IPS-15b (cell line): Measurements from ENCODE around the gene MICU1.
"Not testable (repeated sequence)": the region's sequence is repeated elsewhere in the genome, so short reads cannot be mapped to it uniquely, and the experiment has no call there.

Experiments used
- H3K27me3 ChIP-seq: one replicate; pipeline ENCODE4 v1.6.1; 2013; ENCODE audit warnings: low read length; ENCODE audit not compliant: control insufficient read depth, insufficient read depth
- H3K36me3 ChIP-seq: one replicate; pipeline ENCODE4 v1.6.1; 2013; ENCODE audit warnings: low read length; ENCODE audit not compliant: control insufficient read depth, insufficient read depth
- H3K4me1 ChIP-seq: one replicate; pipeline ENCODE4 v1.6.1; 2013; ENCODE audit warnings: mild to moderate bottlenecking, low read length; ENCODE audit not compliant: control insufficient read depth, insufficient read depth
- H3K4me3 ChIP-seq: one replicate; pipeline ENCODE4 v1.5.1; 2013; ENCODE audit warnings: low read depth, low read length
- H3K9ac ChIP-seq: one replicate; pipeline ENCODE4 v1.6.1; 2013; ENCODE audit warnings: low read depth, mild to moderate bottlenecking, low read length
- H3K9me3 ChIP-seq: one replicate; pipeline ENCODE4 v1.6.1; 2013; ENCODE audit warnings: mild to moderate bottlenecking, low read length; ENCODE audit not compliant: control insufficient read depth, insufficient read depth

The MICU1 gene

GRCh38 chr10:72545546-72545945 is 80.3 kb downstream of the MICU1 start:
- Histone ChIP-seq H3K4me1 (peaks cover 9% of the 10 kb centered on the region), H3K27me3 (no peaks in the 10 kb centered on the region), H3K36me3 (peaks cover 8% of the 10 kb centered on the region), H3K9ac (no peak overlapping the region), H3K9me3 (peaks cover 3% of the 10 kb centered on the region), H3K4me3 (no peak overlapping the region)

- not testable (repeated sequence) for H3K9ac ChIP-seq, H3K9me3 ChIP-seq, H3K27me3 ChIP-seq, H3K4me3 ChIP-seq, H3K36me3 ChIP-seq, H3K4me1 ChIP-seq
Observed at GRCh38 chr10:72543855-72544254, 82.0 kb downstream of the MICU1 start.

GRCh38 chr10:72542396-72542815 is 83.5 kb downstream of the MICU1 start:
- Histone ChIP-seq H3K9ac (no peak overlapping the region), H3K4me1 (peaks cover 11% of the 10 kb centered on the region), H3K4me3 (no peak overlapping the region), H3K27me3 (no peaks in the 10 kb centered on the region), H3K9me3 (peaks cover 3% of the 10 kb centered on the region), H3K36me3 (no peaks in the 10 kb centered on the region)

GRCh38 chr10:72541337-72541736 is 84.5 kb downstream of the MICU1 start:
- Histone ChIP-seq H3K9ac (no peak overlapping the region), H3K4me3 (no peak overlapping the region), H3K36me3 (no peaks in the 10 kb centered on the region), H3K27me3 (no peaks in the 10 kb centered on the region), H3K4me1 (peaks cover 11% of the 10 kb centered on the region), H3K9me3 (peaks cover 3% of the 10 kb centered on the region)

GRCh38 chr10:72540193-72540807 is 85.6 kb downstream of the MICU1 start:
- H3K27me3 ChIP-seq: no peaks in the 10 kb centered on the region
- H3K9ac ChIP-seq: no peak overlapping the region
- peaks cover 3% of the 10 kb centered on the region for H3K9me3 ChIP-seq
- peaks cover 5% of the 10 kb centered on the region for H3K4me1 ChIP-seq
- H3K4me3 ChIP-seq: no peak overlapping the region
- H3K36me3 ChIP-seq: no peaks in the 10 kb centered on the region

GRCh38 chr10:72539137-72539536 is 86.7 kb downstream of the MICU1 start:
- Histone ChIP-seq H3K36me3 (no peaks in the 10 kb centered on the region), H3K27me3 (no peaks in the 10 kb centered on the region), H3K9ac (no peak overlapping the region), H3K4me1 (peaks cover 5% of the 10 kb centered on the region), H3K9me3 (peaks cover 3% of the 10 kb centered on the region), H3K4me3 (no peak overlapping the region)

- no peaks in the 10 kb centered on the region for H3K9me3 ChIP-seq
- H3K27me3 ChIP-seq: no peaks in the 10 kb centered on the region
- H3K36me3 ChIP-seq: no peaks in the 10 kb centered on the region
- H3K9ac ChIP-seq: no peak overlapping the region
- no peaks in the 10 kb centered on the region for H3K4me1 ChIP-seq
- H3K4me3 ChIP-seq: no peak overlapping the region
Observed at GRCh38 chr10:72525689-72526088, 100.2 kb downstream of the MICU1 start.

GRCh38 chr10:72525277-72525676 is 100.6 kb downstream of the MICU1 start:
- no peaks in the 10 kb centered on the region for H3K4me1 ChIP-seq
- no peaks in the 10 kb centered on the region for H3K9me3 ChIP-seq
- no peak overlapping the region for H3K9ac ChIP-seq
- no peaks in the 10 kb centered on the region for H3K27me3 ChIP-seq
- H3K36me3 ChIP-seq: no peaks in the 10 kb centered on the region
- H3K4me3 ChIP-seq: no peak overlapping the region

GRCh38 chr10:72524489-72524888 is 101.4 kb downstream of the MICU1 start:
- Histone ChIP-seq H3K9me3 (no peaks in the 10 kb centered on the region), H3K27me3 (no peaks in the 10 kb centered on the region), H3K9ac (no peak overlapping the region), H3K4me3 (no peak overlapping the region), H3K4me1 (no peaks in the 10 kb centered on the region), H3K36me3 (no peaks in the 10 kb centered on the region)

- no peaks in the 10 kb centered on the region for H3K4me1 ChIP-seq
- H3K36me3 ChIP-seq: no peaks in the 10 kb centered on the region
- H3K9ac ChIP-seq: no peak overlapping the region
- no peak overlapping the region for H3K4me3 ChIP-seq
- H3K27me3 ChIP-seq: no peaks in the 10 kb centered on the region
- no peaks in the 10 kb centered on the region for H3K9me3 ChIP-seq
Observed at GRCh38 chr10:72523932-72524396, 101.9 kb downstream of the MICU1 start.

GRCh38 chr10:72523062-72523461 is 102.8 kb downstream of the MICU1 start:
- H3K4me3 ChIP-seq: no peak overlapping the region

GRCh38 chr10:72517244-72517643 is 108.6 kb downstream of the MICU1 start:
- H3K36me3 ChIP-seq: no peaks in the 10 kb centered on the region
- no peak overlapping the region for H3K4me3 ChIP-seq
- no peak overlapping the region for H3K9ac ChIP-seq

More at GRCh38 chr10:72523062-72523461, 102.8 kb downstream of the MICU1 start:
- Histone ChIP-seq H3K4me1 (no peaks in the 10 kb centered on the region), H3K9me3 (no peaks in the 10 kb centered on the region), H3K36me3 (no peaks in the 10 kb centered on the region), H3K9ac (no peak overlapping the region), H3K27me3 (no peaks in the 10 kb centered on the region)

More at GRCh38 chr10:72517244-72517643, 108.6 kb downstream of the MICU1 start:
- no peaks in the 10 kb centered on the region for H3K9me3 ChIP-seq
- H3K4me1 ChIP-seq: no peaks in the 10 kb centered on the region
- no peaks in the 10 kb centered on the region for H3K27me3 ChIP-seq
